ES-I3 (cell line): ENCODE data around the gene ARHGAP28.

Experiments
- H3K36me3 ChIP-seq: 2 replicates; pipeline ENCODE4 v1.6.1; 2013; ENCODE audit warnings: mild to moderate bottlenecking, low read length, control low read depth, moderate library complexity; ENCODE audit not compliant: insufficient read depth
- H3K4me1 ChIP-seq: 2 replicates; pipeline ENCODE4 v1.6.1; 2013; ENCODE audit warnings: mild to moderate bottlenecking, control low read depth, low read length; ENCODE audit not compliant: insufficient read depth
- H3K9ac ChIP-seq: 2 replicates; pipeline ENCODE4 v1.6.1; 2013; ENCODE audit warnings: low read depth, mild to moderate bottlenecking, low read length, moderate library complexity
- H3K9me3 ChIP-seq: 2 replicates; pipeline ENCODE4 v1.6.1; 2013; ENCODE audit warnings: mild to moderate bottlenecking, low read length, moderate library complexity; ENCODE audit not compliant: control insufficient read depth, insufficient read depth

The ARHGAP28 gene

DNA sequence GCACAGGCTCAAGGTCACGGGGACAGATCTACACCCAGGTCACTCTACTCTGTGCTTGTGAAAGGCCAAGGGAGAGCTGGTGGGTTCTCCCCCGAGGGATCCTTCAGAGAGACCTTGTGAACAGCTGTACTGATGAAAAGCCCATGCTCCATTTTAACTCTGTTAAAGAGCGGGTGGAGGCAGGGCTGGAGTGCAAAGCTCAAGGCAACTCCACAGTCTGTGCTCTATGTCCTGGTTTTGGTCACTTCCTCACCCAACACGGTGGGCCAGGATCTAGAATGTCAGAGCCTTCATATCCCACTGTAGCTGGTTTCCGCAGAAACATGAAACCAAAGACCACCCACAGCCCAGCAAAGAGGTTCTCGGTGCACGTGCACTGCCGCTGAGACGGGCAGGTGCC lies 210.9 kb downstream of the ARHGAP28 start:
- H3K9me3 ChIP-seq, result no peaks in the 10 kb centered on the region
- H3K9ac ChIP-seq, result no peak overlapping the region
- H3K4me1 ChIP-seq, result no peaks in the 10 kb centered on the region
- no peaks in the 10 kb centered on the region for H3K36me3 ChIP-seq

- Histone ChIP-seq H3K36me3 (no peaks in the 10 kb centered on the region), H3K9ac (no peak overlapping the region), H3K9me3 (no peaks in the 10 kb centered on the region), H3K4me1 (no peaks in the 10 kb centered on the region)
Observed at GRCh38 chr18:6941996-6942395, 212.5 kb downstream of the ARHGAP28 start.

DNA sequence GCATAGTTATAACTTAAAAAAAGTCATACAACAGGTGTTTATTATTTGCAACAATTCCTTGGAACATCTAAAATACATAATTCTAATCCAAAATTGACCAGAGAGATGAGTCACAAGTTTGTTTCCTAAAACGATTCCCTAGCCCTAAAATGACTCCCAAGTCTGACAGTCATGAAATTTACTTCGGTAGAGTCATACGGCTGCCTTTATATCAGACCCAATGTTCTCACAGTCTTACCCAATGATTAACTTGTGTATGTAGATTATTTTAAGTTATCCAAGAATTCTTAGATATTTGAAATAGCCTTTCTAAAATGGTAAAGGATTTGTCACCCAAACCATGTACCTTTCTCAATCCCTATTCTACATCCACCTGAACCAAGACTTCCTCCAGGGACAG lies 213.2 kb downstream of the ARHGAP28 start:
- H3K36me3 ChIP-seq, result no peaks in the 10 kb centered on the region

GRCh38 chr18:6943143-6943542 lies 213.6 kb downstream of the ARHGAP28 start:
- no peaks in the 10 kb centered on the region for H3K9me3 ChIP-seq
- no peak overlapping the region for H3K9ac ChIP-seq
- no peaks in the 10 kb centered on the region for H3K4me1 ChIP-seq
- H3K36me3 ChIP-seq, result no peaks in the 10 kb centered on the region

More for the DNA sequence above, 213.2 kb downstream of the ARHGAP28 start:
- H3K9me3 ChIP-seq, result no peaks in the 10 kb centered on the region
- H3K9ac ChIP-seq, result no peak overlapping the region
- no peaks in the 10 kb centered on the region for H3K4me1 ChIP-seq

GRCh38 chr18:6947338-6948030 lies 218.0 kb downstream of the ARHGAP28 start:
- no peaks in the 10 kb centered on the region for H3K36me3 ChIP-seq

GRCh38 chr18:6948281-6949055 lies 219.0 kb downstream of the ARHGAP28 start:
- Histone ChIP-seq H3K9me3 (no peaks in the 10 kb centered on the region), H3K36me3 (no peaks in the 10 kb centered on the region), H3K9ac (no peak overlapping the region), H3K4me1 (no peaks in the 10 kb centered on the region)

More at GRCh38 chr18:6947338-6948030, 218.0 kb downstream of the ARHGAP28 start:
- H3K9ac ChIP-seq, result no peak overlapping the region
- no peaks in the 10 kb centered on the region for H3K9me3 ChIP-seq
- no peaks in the 10 kb centered on the region for H3K4me1 ChIP-seq

DNA sequence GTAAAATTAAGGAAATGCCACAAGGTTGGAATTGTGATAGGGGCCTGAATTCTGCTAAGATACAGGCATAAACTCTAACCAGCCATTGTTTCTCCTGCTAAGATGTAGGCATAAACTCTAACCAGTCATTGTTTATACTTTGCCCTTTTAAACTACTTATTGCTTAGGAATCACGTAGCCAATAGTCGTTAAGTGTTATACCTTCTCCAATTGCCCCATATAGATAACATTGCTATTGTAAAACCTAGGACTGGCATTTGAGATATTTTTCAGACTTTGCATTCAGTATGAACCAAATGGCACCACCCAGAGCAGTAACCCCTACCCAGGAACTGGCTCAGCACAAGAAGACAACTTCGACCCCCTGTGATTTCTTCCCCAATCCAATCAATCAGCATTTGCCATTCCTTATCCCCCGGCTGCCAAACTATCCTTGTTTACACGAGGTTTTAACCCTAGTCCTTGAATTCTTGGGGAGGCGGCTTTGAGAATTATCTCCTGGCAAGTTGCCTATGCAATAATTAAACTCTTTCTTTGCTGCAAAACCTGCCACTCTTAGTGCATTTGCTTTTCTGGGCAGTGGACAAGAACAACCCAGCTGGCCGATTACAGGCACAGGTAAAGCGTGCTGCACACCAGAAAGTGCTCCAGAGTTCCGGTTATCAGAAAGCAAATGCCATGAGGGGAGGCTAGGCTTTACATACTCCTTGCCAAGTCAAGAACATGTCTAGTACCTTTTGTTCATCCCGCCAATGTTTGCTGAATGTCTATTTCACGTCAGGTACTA lies 220.5 kb downstream of the ARHGAP28 start:
- H3K4me1 ChIP-seq, result no peaks in the 10 kb centered on the region
- no peaks in the 10 kb centered on the region for H3K9me3 ChIP-seq
- H3K9ac ChIP-seq, result no peak overlapping the region
- H3K36me3 ChIP-seq, result no peaks in the 10 kb centered on the region

- no peaks in the 10 kb centered on the region for H3K9me3 ChIP-seq
- H3K36me3 ChIP-seq, result no peaks in the 10 kb centered on the region
- no peaks in the 10 kb centered on the region for H3K4me1 ChIP-seq
- H3K9ac ChIP-seq, result no peak overlapping the region
Observed at GRCh38 chr18:6950641-6951040, 221.1 kb downstream of the ARHGAP28 start.

- Histone ChIP-seq H3K9ac (no peak overlapping the region), H3K36me3 (no peaks in the 10 kb centered on the region), H3K9me3 (no peaks in the 10 kb centered on the region), H3K4me1 (no peaks in the 10 kb centered on the region)
Observed at GRCh38 chr18:6951336-6952090, 222.0 kb downstream of the ARHGAP28 start.

DNA sequence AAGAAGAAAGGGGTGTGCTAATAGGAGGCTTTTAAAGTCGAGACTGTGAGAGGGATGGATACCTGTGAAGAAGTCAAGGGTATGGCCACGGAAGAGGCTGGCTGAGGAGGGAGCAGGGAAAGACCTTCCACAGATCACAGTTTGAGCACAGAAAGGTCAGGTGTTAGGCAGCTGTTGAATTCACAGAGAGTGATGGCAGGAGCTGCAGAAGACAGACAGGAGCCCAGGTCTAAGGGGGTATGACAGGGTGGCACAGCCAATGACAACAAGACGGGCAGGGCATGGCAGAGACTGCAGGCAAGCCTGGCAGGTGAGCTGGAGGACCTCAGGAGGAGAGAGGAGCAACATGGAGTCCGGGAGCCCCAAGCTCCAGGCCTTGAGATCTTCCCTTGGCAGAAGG lies 225.0 kb downstream of the ARHGAP28 start:
- Histone ChIP-seq H3K9ac (no peak overlapping the region), H3K36me3 (no peaks in the 10 kb centered on the region; the same call in 1 of the 2 replicates), H3K4me1 (no peaks in the 10 kb centered on the region), H3K9me3 (no peaks in the 10 kb centered on the region)

- no peaks in the 10 kb centered on the region for H3K9me3 ChIP-seq
- no peak overlapping the region for H3K9ac ChIP-seq
- no peaks in the 10 kb centered on the region for H3K4me1 ChIP-seq
- no peaks in the 10 kb centered on the region; the same call in 1 of the 2 replicates for H3K36me3 ChIP-seq
Observed at GRCh38 chr18:6955304-6955703, 225.8 kb downstream of the ARHGAP28 start.

DNA sequence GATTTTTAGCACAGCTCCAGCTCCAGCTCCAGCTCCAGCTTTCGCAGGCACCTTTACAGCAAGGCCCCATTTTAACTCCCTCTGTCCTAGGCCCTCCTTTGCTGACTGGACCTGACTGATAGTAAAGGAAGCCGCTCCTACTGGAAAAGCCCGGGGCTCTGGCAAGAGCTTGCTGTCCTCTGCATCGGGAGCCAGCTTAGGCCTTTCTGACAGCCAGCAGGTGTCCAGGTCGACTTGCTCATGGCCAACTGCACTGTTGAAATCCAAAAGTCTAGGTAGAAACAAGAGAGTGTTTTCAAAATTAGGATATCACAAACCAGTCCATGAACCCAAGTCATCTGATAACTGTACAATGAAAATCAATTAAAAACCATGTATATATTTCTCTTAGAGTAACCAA lies 227.0 kb downstream of the ARHGAP28 start:
- Histone ChIP-seq H3K9ac (no peak overlapping the region), H3K4me1 (no peaks in the 10 kb centered on the region), H3K9me3 (no peaks in the 10 kb centered on the region), H3K36me3 (no peaks in the 10 kb centered on the region; the same call in 1 of the 2 replicates)

- H3K9ac ChIP-seq, result no peak overlapping the region
- no peaks in the 10 kb centered on the region for H3K4me1 ChIP-seq
- no peaks in the 10 kb centered on the region for H3K9me3 ChIP-seq
- H3K36me3 ChIP-seq, result no peaks in the 10 kb centered on the region; the same call in 1 of the 2 replicates
Observed at GRCh38 chr18:6956999-6957398, 227.5 kb downstream of the ARHGAP28 start.

- no peaks in the 10 kb centered on the region for H3K9me3 ChIP-seq
- H3K36me3 ChIP-seq, result no peaks in the 10 kb centered on the region; the same call in 1 of the 2 replicates
- no peak overlapping the region for H3K9ac ChIP-seq
- H3K4me1 ChIP-seq, result no peaks in the 10 kb centered on the region
Observed at GRCh38 chr18:6959110-6959509, 229.6 kb downstream of the ARHGAP28 start.
